Type B pancreatic cell (in vitro differentiated cells): ENCODE data around the gene ZBTB20. TPM values are rescaled to one million over a fixed set of nuclear protein-coding genes. Genes with fewer than 3 reads are reported as not detected.

Source experiments
- DNase-seq: peaks from one replicate; pipeline ENCODE4 v3.0.0; 2021; ENCODE audit warnings: mixed read lengths; ENCODE audit not compliant: unreplicated experiment; ENCODE audit errors: extremely low spot score
- H3K27ac Mint-ChIP-seq: 2 replicates; pipeline ENCODE4 v1.8.0; 2021; ENCODE audit warnings: mild to moderate bottlenecking, mixed read lengths
- H3K27me3 Mint-ChIP-seq: 2 replicates; pipeline ENCODE4 v1.8.0; 2021; ENCODE audit warnings: mixed read lengths
- H3K36me3 Mint-ChIP-seq: 2 replicates; pipeline ENCODE4 v1.8.0; 2021; ENCODE audit warnings: mixed read lengths
- H3K4me1 Mint-ChIP-seq: one replicate; pipeline ENCODE4 v1.8.0; 2021; ENCODE audit warnings: mixed read lengths; ENCODE audit not compliant: unreplicated experiment
- H3K4me3 Mint-ChIP-seq: 2 replicates; pipeline ENCODE4 v1.8.0; 2021; ENCODE audit warnings: mild to moderate bottlenecking, mixed read lengths
- H3K9me3 Mint-ChIP-seq: 2 replicates; pipeline ENCODE4 v1.8.0; 2021; ENCODE audit warnings: mixed read lengths
- total RNA-seq: library from RNA; stranded (reverse); gene quantifications from 2 replicates; pipeline ENCODE4 v1.2.1, GENCODE V29; 2021; ENCODE audit warnings: low replicate concordance
- TF ChIP-seq, protein P1 (sequence below): fragments of 200-600 bp; sonication (generic); conservative IDR thresholded peaks from 2 replicates; pipeline ENCODE4 v1.5.0; 2021; ENCODE audit warnings: antibody characterized with exemption, mild to moderate bottlenecking

Gene ZBTB20
- total RNA-seq, 1 donor from 2014 or later: 14.4 TPM

DNA sequence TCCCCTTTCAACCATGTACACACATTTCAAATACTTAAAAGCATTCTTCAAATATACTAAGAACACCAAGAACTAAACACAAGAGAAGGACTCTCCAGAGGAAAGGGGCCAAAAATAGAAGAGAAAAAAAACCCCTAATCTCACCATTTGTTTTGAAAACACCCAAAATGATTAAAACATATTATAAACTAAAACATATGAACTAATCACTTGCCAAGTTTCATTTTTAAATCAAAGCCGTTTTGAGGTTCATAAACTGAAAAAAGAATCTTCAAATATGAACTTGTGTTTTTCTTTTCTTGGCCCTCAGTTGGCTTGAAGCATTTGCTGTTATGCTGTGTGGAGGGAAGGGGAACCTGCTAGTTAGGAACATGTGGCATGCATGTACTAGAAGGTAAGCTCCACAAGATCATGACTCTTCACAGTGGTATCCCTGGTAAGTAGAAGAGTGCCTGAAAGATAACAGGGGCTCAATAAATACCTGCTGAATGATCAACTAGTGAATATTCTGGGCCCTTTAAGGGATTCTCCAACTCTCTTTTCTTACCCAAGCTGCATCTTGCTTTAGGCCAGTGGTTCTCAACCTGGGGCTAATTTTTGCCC is 628.8 kb downstream of the ZBTB20 start:
- no peak for DNase-seq
- H3K4me1 Mint-ChIP-seq: no peaks in the 10 kb centered on the region
- TF ChIP-seq, protein P1, sequence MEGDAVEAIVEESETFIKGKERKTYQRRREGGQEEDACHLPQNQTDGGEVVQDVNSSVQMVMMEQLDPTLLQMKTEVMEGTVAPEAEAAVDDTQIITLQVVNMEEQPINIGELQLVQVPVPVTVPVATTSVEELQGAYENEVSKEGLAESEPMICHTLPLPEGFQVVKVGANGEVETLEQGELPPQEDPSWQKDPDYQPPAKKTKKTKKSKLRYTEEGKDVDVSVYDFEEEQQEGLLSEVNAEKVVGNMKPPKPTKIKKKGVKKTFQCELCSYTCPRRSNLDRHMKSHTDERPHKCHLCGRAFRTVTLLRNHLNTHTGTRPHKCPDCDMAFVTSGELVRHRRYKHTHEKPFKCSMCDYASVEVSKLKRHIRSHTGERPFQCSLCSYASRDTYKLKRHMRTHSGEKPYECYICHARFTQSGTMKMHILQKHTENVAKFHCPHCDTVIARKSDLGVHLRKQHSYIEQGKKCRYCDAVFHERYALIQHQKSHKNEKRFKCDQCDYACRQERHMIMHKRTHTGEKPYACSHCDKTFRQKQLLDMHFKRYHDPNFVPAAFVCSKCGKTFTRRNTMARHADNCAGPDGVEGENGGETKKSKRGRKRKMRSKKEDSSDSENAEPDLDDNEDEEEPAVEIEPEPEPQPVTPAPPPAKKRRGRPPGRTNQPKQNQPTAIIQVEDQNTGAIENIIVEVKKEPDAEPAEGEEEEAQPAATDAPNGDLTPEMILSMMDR: no peak
- H3K36me3 Mint-ChIP-seq: no peaks in the 10 kb centered on the region
- H3K27me3 Mint-ChIP-seq: no peaks in the 10 kb centered on the region
- no peak overlapping the region for H3K4me3 Mint-ChIP-seq
- H3K9me3 Mint-ChIP-seq: no peaks in the 10 kb centered on the region
- no peak overlapping the region for H3K27ac Mint-ChIP-seq

DNA sequence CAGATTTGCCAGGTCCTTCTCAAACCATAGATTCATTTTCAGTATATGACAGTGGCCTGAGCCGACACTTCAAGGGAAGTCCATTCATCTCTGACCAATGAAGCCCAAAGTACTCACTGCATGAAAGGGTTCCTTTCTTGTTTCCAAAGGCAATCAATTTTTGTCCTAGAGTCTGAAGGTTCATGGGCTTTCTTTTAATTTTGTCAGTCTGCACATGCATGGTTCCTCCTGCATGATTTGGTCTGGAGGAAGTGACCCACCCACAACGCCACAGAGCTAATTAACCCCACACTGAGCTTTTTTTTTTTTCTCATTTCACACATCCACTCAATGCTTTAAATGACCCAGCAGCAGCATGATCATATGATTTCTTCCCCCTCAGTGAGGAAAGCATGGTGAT is 636.9 kb downstream of the ZBTB20 start:
- Mint-ChIP-seq H3K4me3 (no peak overlapping the region), H3K27ac (no peak overlapping the region), H3K4me1 (peaks cover 11% of the 10 kb centered on the region), H3K9me3 (peaks cover 6% of the 10 kb centered on the region), H3K27me3 (no peaks in the 10 kb centered on the region), H3K36me3 (no peaks in the 10 kb centered on the region)
- no peak for DNase-seq
- TF ChIP-seq, protein P1: no peak

DNA sequence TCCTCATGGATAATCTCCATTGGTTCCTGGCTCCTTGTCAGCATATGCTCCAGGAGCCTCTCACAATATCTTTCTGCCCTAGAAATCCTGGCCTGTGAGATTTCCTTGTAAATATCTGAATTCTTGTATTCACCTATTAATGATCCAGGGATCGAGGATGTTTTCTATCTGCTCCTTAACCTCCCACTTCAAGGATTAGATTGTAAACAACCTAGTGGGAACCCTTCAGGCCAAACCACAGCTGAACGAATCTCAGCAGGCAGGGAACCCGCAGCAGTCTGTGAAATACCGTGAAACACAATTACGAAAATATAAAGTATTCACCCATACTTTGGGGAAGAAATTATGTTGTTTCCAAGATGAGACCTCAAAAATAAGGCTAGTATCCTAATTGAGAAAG is 637.3 kb downstream of the ZBTB20 start:
- Mint-ChIP-seq H3K36me3 (no peaks in the 10 kb centered on the region), H3K4me1 (peaks cover 11% of the 10 kb centered on the region), H3K4me3 (no peak overlapping the region), H3K27me3 (no peaks in the 10 kb centered on the region), H3K9me3 (peaks cover 6% of the 10 kb centered on the region), H3K27ac (no peak overlapping the region)
- TF ChIP-seq, protein P1: no peak
- no peak for DNase-seq

DNA sequence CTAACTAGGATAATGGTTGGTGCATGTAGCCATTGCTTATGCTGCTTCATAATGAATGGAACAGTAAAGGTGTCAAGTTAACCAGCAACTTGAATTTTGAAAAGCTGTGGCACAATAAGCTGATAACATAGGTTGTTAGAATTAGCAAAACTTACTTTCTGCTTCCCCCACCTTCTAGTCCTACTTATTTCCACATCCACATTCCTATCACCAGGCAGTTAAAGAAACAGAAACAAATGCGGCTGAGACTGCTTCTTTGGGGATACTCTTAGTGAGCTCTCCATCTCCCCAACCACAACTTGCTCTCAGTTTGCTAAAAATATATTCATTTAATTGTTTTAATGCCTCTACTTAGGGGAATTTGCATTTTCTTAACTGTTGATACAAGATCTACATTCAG is 638.1 kb downstream of the ZBTB20 start:
- Mint-ChIP-seq H3K27me3 (no peaks in the 10 kb centered on the region), H3K27ac (no peak overlapping the region), H3K4me1 (peaks cover 11% of the 10 kb centered on the region), H3K9me3 (peaks cover 6% of the 10 kb centered on the region), H3K36me3 (no peaks in the 10 kb centered on the region), H3K4me3 (no peak overlapping the region)
- no peak for DNase-seq
- TF ChIP-seq, protein P1: no peak

DNA sequence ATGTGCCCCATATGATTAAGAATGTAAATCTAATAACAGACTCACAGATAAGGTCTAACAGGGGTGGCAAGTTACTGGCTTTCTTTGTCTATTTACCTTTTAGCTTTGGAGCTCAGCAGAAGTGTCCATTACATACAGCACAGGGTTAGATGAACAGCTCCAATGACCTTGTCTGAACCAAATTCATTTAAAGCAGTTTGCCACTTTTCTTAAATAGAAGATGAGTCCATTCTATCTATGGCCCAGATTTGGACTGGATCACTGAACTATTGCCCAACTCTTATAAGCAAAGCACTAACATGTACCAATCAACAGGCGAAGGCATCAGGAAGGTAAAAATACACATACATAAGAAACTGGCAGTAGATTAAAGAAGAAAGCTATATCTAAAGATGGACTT is 638.9 kb downstream of the ZBTB20 start:
- H3K27me3 Mint-ChIP-seq: no peaks in the 10 kb centered on the region
- H3K4me1 Mint-ChIP-seq: peaks cover 11% of the 10 kb centered on the region
- TF ChIP-seq, protein P1: no peak
- no peaks in the 10 kb centered on the region for H3K36me3 Mint-ChIP-seq
- peaks cover 6% of the 10 kb centered on the region for H3K9me3 Mint-ChIP-seq
- DNase-seq: no peak
- H3K4me3 Mint-ChIP-seq: no peak overlapping the region
- H3K27ac Mint-ChIP-seq: no peak overlapping the region
